Measurements from ENCODE around the gene SAP30L.
A peak's percentile ranks its signal among the peaks of the same experiment; 100 is the strongest.

Gene SAP30L

GRCh38 chr5:154445422-154446194 lies at the start of gene SAP30L:
SAP30L (plus strand) TSS chr5:154445997; CDS start chr5:154446605, 608 bp downstream.
- DNase-seq, result peak; percentile 90 to 95 (median 92)

- DNase-seq, result no peak
Measured at GRCh38 chr5:154396128-154396527, 49.7 kb upstream of the SAP30L start.

- DNase-seq, result no peak
Measured at GRCh38 chr5:154397652-154398406, 48.0 kb upstream of the SAP30L start.

- no peak for DNase-seq
Measured at GRCh38 chr5:154400678-154401077, 45.1 kb upstream of the SAP30L start.

- DNase-seq, result no peak
Measured at GRCh38 chr5:154401355-154401754, 44.4 kb upstream of the SAP30L start.

- DNase-seq, result no peak
Measured at GRCh38 chr5:154401931-154402330, 43.9 kb upstream of the SAP30L start.

GRCh38 chr5:154402611-154403010 lies 43.2 kb upstream of the SAP30L start:
- DNase-seq, result no peak

- no peak for DNase-seq
Measured at GRCh38 chr5:154403234-154403633, 42.6 kb upstream of the SAP30L start.

- no peak for DNase-seq
Measured at GRCh38 chr5:154403776-154404387, 41.9 kb upstream of the SAP30L start.

- peak; percentile 34 to 48 (median 46) for DNase-seq
Measured at GRCh38 chr5:154405078-154405792, 40.6 kb upstream of the SAP30L start.

GRCh38 chr5:154406231-154406630 lies 39.6 kb upstream of the SAP30L start:
- no peak for DNase-seq

- DNase-seq, result no peak
Measured at GRCh38 chr5:154406826-154407225, 39.0 kb upstream of the SAP30L start.

- no peak for DNase-seq
Measured at GRCh38 chr5:154408811-154409210, 37.0 kb upstream of the SAP30L start.

- no peak for DNase-seq
Measured at GRCh38 chr5:154409230-154409840, 36.5 kb upstream of the SAP30L start.

- DNase-seq, result no peak
Measured at GRCh38 chr5:154410008-154410407, 35.8 kb upstream of the SAP30L start.

- no peak for DNase-seq
Measured at GRCh38 chr5:154410786-154411185, 35.0 kb upstream of the SAP30L start.

- DNase-seq, result no peak
Measured at GRCh38 chr5:154411338-154411737, 34.5 kb upstream of the SAP30L start.

- DNase-seq, result no peak
Measured at GRCh38 chr5:154412316-154412715, 33.5 kb upstream of the SAP30L start.

GRCh38 chr5:154412925-154413324 lies 32.9 kb upstream of the SAP30L start:
- DNase-seq, result no peak

- DNase-seq, result no peak
Measured at GRCh38 chr5:154415114-154415513, 30.7 kb upstream of the SAP30L start.

GRCh38 chr5:154418344-154418820 lies 27.4 kb upstream of the SAP30L start:
- no peak for DNase-seq

- no peak for DNase-seq
Measured at GRCh38 chr5:154419236-154419635, 26.6 kb upstream of the SAP30L start.
